Measurements from ENCODE around the gene MDFI. TPM values are rescaled to one million over a fixed set of nuclear protein-coding genes. Genes with fewer than 3 reads are reported as not detected.

MDFI gene
- total RNA-seq, 4 donors from 2014 or later: 24.3 to 120 (median 45.3) TPM

DNA sequence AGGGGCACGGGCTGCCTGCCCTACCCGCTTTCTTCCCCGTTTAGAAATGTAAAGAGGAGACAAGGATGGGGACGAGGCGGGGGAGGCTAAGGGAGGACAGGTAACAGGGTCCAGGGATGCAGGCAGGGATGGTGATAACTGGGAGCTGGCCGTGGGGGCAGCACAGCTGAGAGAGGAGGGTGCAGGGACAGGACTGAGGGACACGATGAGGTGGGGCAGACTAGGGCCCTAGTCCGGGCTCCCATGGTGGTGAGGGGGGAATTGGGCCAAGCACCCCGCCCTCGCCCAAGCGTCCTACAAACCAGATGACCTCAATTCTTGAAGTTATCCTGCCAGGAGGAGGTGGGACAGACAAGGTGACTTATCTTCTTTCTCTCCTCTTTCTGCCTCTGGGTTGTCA, 44.4 kb upstream of the MDFI start:
- ATAC-seq (ENCODE audit: low FRiP score): no peak
- no peak for DNase-seq (ENCODE audit: low spot score)
- TF ChIP-seq CTCF (IDR thresholded peaks at IDR 0.05): no peak

DNA sequence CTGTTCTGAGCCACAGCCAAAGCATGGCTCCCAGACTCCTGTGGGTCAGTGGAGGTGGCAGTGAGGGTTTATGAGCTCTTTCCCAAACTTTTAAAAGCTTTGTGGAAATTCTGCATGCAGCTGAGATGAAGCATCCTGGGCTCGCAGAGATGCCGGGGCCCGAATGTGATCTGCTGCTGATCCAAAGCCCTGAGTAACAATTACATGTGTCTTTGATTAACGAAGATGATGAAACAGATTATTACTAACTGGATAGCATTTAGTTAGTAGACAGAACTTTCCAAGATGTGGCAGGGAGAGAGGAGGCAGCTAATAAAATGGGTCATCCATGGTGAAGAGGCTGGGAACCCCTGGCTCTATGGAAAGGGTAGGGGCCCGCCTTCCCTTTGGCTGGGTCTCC, 43.9 kb upstream of the MDFI start:
- ATAC-seq (ENCODE audit: low FRiP score) (no peak), DNase-seq (ENCODE audit: low spot score) (no peak)
- TF ChIP-seq CTCF (IDR thresholded peaks at IDR 0.05): no peak

- no peak for TF ChIP-seq CTCF (IDR thresholded peaks at IDR 0.05)
- DNase-seq (ENCODE audit: low spot score) (no peak), ATAC-seq (ENCODE audit: low FRiP score) (no peak)
Measured at GRCh38 chr6:41594766-41595165, 43.5 kb upstream of the MDFI start.

GRCh38 chr6:41595166-41595565, 43.1 kb upstream of the MDFI start:
- ATAC-seq (ENCODE audit: low FRiP score) (no peak), DNase-seq (ENCODE audit: low spot score) (no peak)
- TF ChIP-seq CTCF (IDR thresholded peaks at IDR 0.05): no peak

GRCh38 chr6:41596096-41596685, 42.1 kb upstream of the MDFI start:
- ATAC-seq (ENCODE audit: low FRiP score): no peak
- TF ChIP-seq CTCF (IDR thresholded peaks at IDR 0.05): no peak
- DNase-seq (ENCODE audit: low spot score): no peak

GRCh38 chr6:41596807-41597206, 41.5 kb upstream of the MDFI start:
- TF ChIP-seq CTCF (IDR thresholded peaks at IDR 0.05): no peak
- no peak for ATAC-seq (ENCODE audit: low FRiP score)
- no peak for DNase-seq (ENCODE audit: low spot score)

GRCh38 chr6:41597246-41598000, 40.8 kb upstream of the MDFI start:
- no peak for TF ChIP-seq CTCF (IDR thresholded peaks at IDR 0.05)
- no peak for DNase-seq (ENCODE audit: low spot score)
- no peak for ATAC-seq (ENCODE audit: low FRiP score)
